ENCODE measurements around the gene CLDN9.

- TF ChIP-seq ZFP30 (CRISPR knock-in tag; IDR thresholded peaks at IDR 0.05): no peak
- TF ChIP-seq PATZ1 (CRISPR knock-in tag; IDR thresholded peaks at IDR 0.05; ENCODE audit: borderline replicate concordance): no peak
- no peak for TF ChIP-seq RARB (CRISPR knock-in tag; IDR thresholded peaks at IDR 0.05)
- no peak for TF ChIP-seq TCF4 (CRISPR knock-in tag; IDR thresholded peaks at IDR 0.05; ENCODE audit: borderline replicate concordance)
- TF ChIP-seq SNAI2 (CRISPR knock-in tag; IDR thresholded peaks at IDR 0.05): no peak
- TF ChIP-seq ZNF8 (CRISPR knock-in tag; IDR thresholded peaks at IDR 0.05): no peak
- no peak for TF ChIP-seq OSR1 (CRISPR knock-in tag; IDR thresholded peaks at IDR 0.05)
- TF ChIP-seq BACH2 (CRISPR knock-in tag; IDR thresholded peaks at IDR 0.05; ENCODE audit: borderline replicate concordance): no peak
- TF ChIP-seq ESRRG (CRISPR knock-in tag; IDR thresholded peaks at IDR 0.05): no peak
- no peak for TF ChIP-seq ZNF70 (CRISPR knock-in tag; IDR thresholded peaks at IDR 0.05)
- no peak for TF ChIP-seq CSDC2 (CRISPR knock-in tag; IDR thresholded peaks at IDR 0.05)
- no peak for TF ChIP-seq CSRNP3 (CRISPR knock-in tag; IDR thresholded peaks at IDR 0.05)
- no peak for TF ChIP-seq CREB5 (CRISPR knock-in tag; IDR thresholded peaks at IDR 0.05; ENCODE audit: low read depth)
- no peak for TF ChIP-seq ZFP3 (CRISPR knock-in tag; IDR thresholded peaks at IDR 0.05)
These were observed 13.3 kb downstream of the CLDN9 start for GRCh38 chr16:3026003-3026378.

All from SK-N-SH treated with all-trans-retinoic acid at 6 μM for 48 hours (cell line).